H1 (cell line): ENCODE data around the gene PLEKHG3. TPM values are rescaled to one million over a fixed set of nuclear protein-coding genes. Genes with fewer than 3 reads are reported as not detected.

Experiments
- BCL11A ChIP-seq, 2 experiments: IDR thresholded peaks; one replicate each; pipeline ENCODE4 v1.6.1; 2011; ENCODE audit warnings: low read depth in 2 of 2, low read length in 2 of 2, mild to moderate bottlenecking in 2 of 2
- RAD21 ChIP-seq, 2 experiments: IDR thresholded peaks in 1 of 2; conservative IDR thresholded peaks in 1 of 2; 2 replicates each; pipeline ENCODE4 v1.6.1; 2011; ENCODE audit warnings: low read depth in 2 of 2, low read length in 2 of 2, improper control_type of control experiment in 1 of 2, inconsistent platforms in 1 of 2, mild to moderate bottlenecking in 1 of 2, moderate library complexity in 1 of 2
- polyA plus RNA-seq, 7 experiments: library from polyadenylated mRNA; depleted of rRNA in 3 of 7; stranded (reverse) in 5 of 7; unstranded in 2 of 7; fragments of >200 nt in 5 of 7; fragments of 200-250 nt in 2 of 7; gene quantifications; 1 replicate in 5 of 7; 2 replicates in 1 of 7; 4 replicates in 1 of 7; pipeline versions ENCODE4 v1.2.1 to v1.2.3, GENCODE V29; 2011 to 2013; ENCODE audit warnings: missing spikeins in 2 of 7, mixed read lengths in 2 of 7
- total RNA-seq: library from RNA; stranded (reverse); fragmentation: NEBNext Ultra II Directional; extraction: Animal tissue kit (Norgen Biotek cat#: 25700); gene quantifications from 2 replicates; pipeline ENCODE4 v1.2.1, GENCODE V29; 2021
- TF ChIP-seq, protein P1 (sequence below): IDR thresholded peaks from 2 replicates; pipeline ENCODE4 v1.6.1; 2012; ENCODE audit warnings: inconsistent platforms

PLEKHG3 gene
- total and polyA plus RNA-seq, 2 of the 8 experiments (the other 6 are each of a cell fraction or from before 2014, with no cell fraction given) = 43.4 to 90.6 TPM

DNA sequence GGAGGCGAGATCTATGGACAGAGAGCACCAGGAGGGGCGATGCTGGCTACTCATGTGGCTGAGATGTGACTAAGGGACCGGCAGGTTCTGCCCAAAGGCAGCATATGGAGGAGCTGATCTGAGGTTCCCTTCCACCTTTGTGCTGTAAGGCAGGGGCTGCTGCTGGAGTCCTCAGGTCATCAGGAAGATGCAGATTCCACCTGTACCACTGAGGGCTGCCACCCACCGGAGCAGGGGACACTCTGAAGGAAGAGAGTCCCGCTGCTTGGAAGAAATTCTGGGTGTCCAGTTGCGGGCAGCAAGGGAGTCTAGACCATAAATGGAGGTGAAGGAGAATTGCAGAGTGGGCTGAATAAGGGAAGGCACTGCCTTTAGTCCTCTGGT is 55.3 kb downstream of the PLEKHG3 start (continued):
- TF ChIP-seq RAD21 (IDR thresholded peaks at IDR 0.05 in 1 of 2, conservative IDR thresholded peaks at IDR 0.05 in 1 of 2; ENCODE audit: low read depth in 2 of 2, low read length in 2 of 2) (no peak), BCL11A (IDR thresholded peaks at IDR 0.05; ENCODE audit: low read depth in 2 of 2, low read length in 2 of 2) (no peak)
- TF ChIP-seq, protein P1, sequence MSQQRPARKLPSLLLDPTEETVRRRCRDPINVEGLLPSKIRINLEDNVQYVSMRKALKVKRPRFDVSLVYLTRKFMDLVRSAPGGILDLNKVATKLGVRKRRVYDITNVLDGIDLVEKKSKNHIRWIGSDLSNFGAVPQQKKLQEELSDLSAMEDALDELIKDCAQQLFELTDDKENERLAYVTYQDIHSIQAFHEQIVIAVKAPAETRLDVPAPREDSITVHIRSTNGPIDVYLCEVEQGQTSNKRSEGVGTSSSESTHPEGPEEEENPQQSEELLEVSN = no peak
- TF ChIP-seq, all 59 proteins: peak for 0
